GM23248 (cell line): ENCODE measurements around the gene ACACA. TPM values are rescaled to one million over a fixed set of nuclear protein-coding genes. Genes with fewer than 3 reads are reported as not detected.

Experiments
- DNase-seq: peaks from one replicate; pipeline ENCODE4 v3.0.0-alpha.2; 2015
- H2AFZ ChIP-seq: fragments of 200-600 bp; sonication (generic); 2 replicates; pipeline ENCODE4 v1.6.1; 2016; ENCODE audit warnings: antibody characterized with exemption
- H3F3A ChIP-seq: fragments of 200-600 bp; sonication (generic); 2 replicates; pipeline ENCODE4 v1.6.1; 2016; ENCODE audit warnings: mild to moderate bottlenecking, antibody characterized with exemption, mixed run types; ENCODE audit not compliant: insufficient read depth
- H3K27ac ChIP-seq: fragments of 200-600 bp; sonication (generic); 2 replicates; pipeline ENCODE4 v1.5.1; 2016; ENCODE audit warnings: mild to moderate bottlenecking
- H3K27me3 ChIP-seq: fragments of 200-600 bp; sonication (generic); replicated peaks from 2 replicates; pipeline ENCODE4 v1.6.1; 2016; ENCODE audit warnings: mild to moderate bottlenecking; ENCODE audit not compliant: insufficient read depth
- H3K36me3 ChIP-seq: fragments of 200-600 bp; sonication (generic); 2 replicates; pipeline ENCODE4 v1.6.1; 2016; ENCODE audit warnings: low read depth, mild to moderate bottlenecking
- H3K4me1 ChIP-seq: fragments of 200-600 bp; sonication (generic); 2 replicates; pipeline ENCODE4 v1.6.1; 2016; ENCODE audit warnings: mild to moderate bottlenecking; ENCODE audit not compliant: insufficient read depth
- H3K4me2 ChIP-seq: fragments of 200-600 bp; sonication (generic); one replicate; pipeline ENCODE4 v1.6.1; 2016; ENCODE audit warnings: mild to moderate bottlenecking; ENCODE audit not compliant: unreplicated experiment
- H3K4me3 ChIP-seq: fragments of 200-600 bp; sonication (generic); 2 replicates; pipeline ENCODE4 v1.5.1; 2016; ENCODE audit warnings: mild to moderate bottlenecking
- H3K79me2 ChIP-seq: fragments of 200-600 bp; sonication (generic); 2 replicates; pipeline ENCODE4 v1.6.1; 2016; ENCODE audit warnings: mild to moderate bottlenecking; ENCODE audit not compliant: insufficient read depth
- H3K9ac ChIP-seq: fragments of 200-600 bp; sonication (generic); 2 replicates; pipeline ENCODE4 v1.6.1; 2016; ENCODE audit warnings: mild to moderate bottlenecking
- H3K9me2 ChIP-seq: fragments of 200-600 bp; sonication (generic); 2 replicates; pipeline ENCODE4 v1.6.1; 2016; ENCODE audit warnings: mixed run types, mild to moderate bottlenecking, moderate library complexity; ENCODE audit not compliant: insufficient read depth
- H3K9me3 ChIP-seq: fragments of 200-600 bp; sonication (generic); one replicate; pipeline ENCODE4 v1.6.1; 2017; ENCODE audit warnings: low read depth
- H4K20me1 ChIP-seq: fragments of 200-600 bp; sonication (generic); 2 replicates; pipeline ENCODE4 v1.6.0; 2016; ENCODE audit not compliant: insufficient read depth
- EZH2 ChIP-seq: fragments of 200-600 bp; sonication (generic); IDR thresholded peaks from 2 replicates; pipeline ENCODE4 v1.6.1; 2018; ENCODE audit warnings: antibody characterized with exemption, mild to moderate bottlenecking; ENCODE audit not compliant: insufficient read depth, poor library complexity, severe bottlenecking
- EZH2phosphoT487 ChIP-seq: fragments of 200-600 bp; sonication (generic); IDR thresholded peaks from 2 replicates; pipeline ENCODE4 v1.6.1; 2018; ENCODE audit warnings: antibody characterized with exemption, moderate library complexity, mild to moderate bottlenecking, low read depth; ENCODE audit not compliant: insufficient read depth
- WGBS, 2 experiments: methylation state at CpG; one replicate each; pipeline ENCODE4 v1.1.6; 2015 to 2017; ENCODE audit warnings: low lambda C conversion rate in 2 of 2, low coverage in 1 of 2; ENCODE audit errors: missing lambda C conversion rate in 2 of 2; 5-methylcytosine and 5-hydroxymethylcytosine counted together
- in situ Hi-C: fragments of 300-500 bp; cut with MboI; formaldehyde crosslinking; loops from 2 replicates; pipeline ENCODE4 v1.15.0; 2020
- polyA plus RNA-seq: library from polyadenylated mRNA; unstranded; fragments of >200 nt; fragmentation: Nextera tagmentation; extraction: Ambion mirVana; gene quantifications from 2 replicates; pipeline ENCODE4 v1.2.1, GENCODE V29; 2016
- total RNA-seq: library from RNA; depleted of rRNA; stranded (reverse); fragments of >200 nt; shearing (Covaris generic); gene quantifications from 2 replicates; pipeline ENCODE4 v1.2.3, GENCODE V29; 2014

ACACA gene
- total and polyA plus RNA-seq, 2 experiments from 2014 or later, result 10.2 to 21.9 TPM

DNA sequence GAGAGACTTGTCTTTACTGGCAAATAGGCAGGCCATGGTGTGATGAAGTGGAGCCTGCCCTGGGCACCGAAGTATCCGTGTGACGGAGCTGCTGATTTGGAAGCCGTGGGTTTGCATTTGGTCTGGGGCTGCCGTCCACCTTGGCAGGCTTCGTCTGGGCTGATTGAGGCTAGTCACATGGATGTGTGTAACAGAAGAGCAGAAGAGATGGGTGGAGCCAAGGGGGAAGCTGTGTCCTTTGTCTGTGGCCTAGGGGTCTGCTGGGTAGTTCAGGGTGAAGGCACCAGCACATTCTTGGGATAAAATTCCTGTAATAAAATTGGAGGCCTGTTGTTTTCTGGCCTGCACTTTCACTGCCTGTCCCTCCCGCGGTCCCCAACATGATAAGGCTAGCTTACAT is 351.7 kb downstream of the ACACA start:
- Histone ChIP-seq H3K4me1 (no peaks in the 10 kb centered on the region), H4K20me1 (no peaks in the 10 kb centered on the region), H3F3A (no peaks in the 10 kb centered on the region), H3K9ac (no peak overlapping the region), H2AFZ (no peak overlapping the region), H3K36me3 (peaks cover 6% of the 10 kb centered on the region; the same call in 1 of the 2 replicates), H3K9me3 (no peaks in the 10 kb centered on the region), H3K9me2 (no peaks in the 10 kb centered on the region), H3K27me3 (no peaks in the 10 kb centered on the region), H3K4me3 (no peak overlapping the region), H3K27ac (no peak overlapping the region), H3K79me2 (no peaks in the 10 kb centered on the region), H3K4me2 (no peak overlapping the region)
- TF ChIP-seq EZH2phosphoT487 (no peak), EZH2 (no peak)
- WGBS, 2 experiments, result 92 to 96% methylated on average over 8 of the region's 8 CpGs
- DNase-seq, result no peak
- in situ Hi-C loops, result no loop called here

DNA sequence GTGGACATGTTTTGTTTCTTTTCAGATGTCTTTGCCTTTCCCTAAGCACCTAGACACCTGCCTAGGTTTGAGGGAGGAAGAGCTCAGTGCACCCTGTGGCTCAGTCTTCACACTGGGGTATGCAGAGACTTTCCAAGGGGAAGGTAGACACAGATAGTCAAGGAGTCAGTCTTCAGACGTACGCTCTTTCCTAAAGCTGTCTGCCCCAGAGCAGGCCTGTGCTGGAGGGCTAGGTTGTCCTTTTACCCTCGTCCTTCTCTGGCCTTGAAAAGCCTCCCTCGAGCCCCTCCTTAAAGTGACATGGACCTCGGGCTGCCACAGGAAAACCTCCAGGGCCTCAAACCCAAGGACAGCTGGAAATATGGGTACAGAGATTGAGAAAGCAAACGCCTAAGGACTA is 354.2 kb downstream of the ACACA start:
- no peak for TF ChIP-seq EZH2phosphoT487
- no peak for TF ChIP-seq EZH2
- WGBS, 2 experiments, result 85 to 90% methylated on average over 6 of the region's 6 CpGs
- no peak overlapping the region for H3K4me3 ChIP-seq
- H4K20me1 ChIP-seq, result no peaks in the 10 kb centered on the region
- H3K9me2 ChIP-seq, result no peaks in the 10 kb centered on the region
- no peaks in the 10 kb centered on the region for H3K9me3 ChIP-seq
- H3K27ac ChIP-seq, result no peak overlapping the region
- 0 out of 2 replicates have a peak, but pooled peaks cover 1% of the 10 kb centered on the region for H3K4me1 ChIP-seq
- H3K9ac ChIP-seq, result no peak overlapping the region
- H3K79me2 ChIP-seq, result no peaks in the 10 kb centered on the region
- in situ Hi-C loops, result no loop called here
- H3K4me2 ChIP-seq, result no peak overlapping the region
- H3K27me3 ChIP-seq, result no peaks in the 10 kb centered on the region
- H3F3A ChIP-seq, result no peaks in the 10 kb centered on the region
- H3K36me3 ChIP-seq, result peaks cover 6% of the 10 kb centered on the region; the same call in 1 of the 2 replicates
- DNase-seq, result no peak
- H2AFZ ChIP-seq, result no peak overlapping the region

DNA sequence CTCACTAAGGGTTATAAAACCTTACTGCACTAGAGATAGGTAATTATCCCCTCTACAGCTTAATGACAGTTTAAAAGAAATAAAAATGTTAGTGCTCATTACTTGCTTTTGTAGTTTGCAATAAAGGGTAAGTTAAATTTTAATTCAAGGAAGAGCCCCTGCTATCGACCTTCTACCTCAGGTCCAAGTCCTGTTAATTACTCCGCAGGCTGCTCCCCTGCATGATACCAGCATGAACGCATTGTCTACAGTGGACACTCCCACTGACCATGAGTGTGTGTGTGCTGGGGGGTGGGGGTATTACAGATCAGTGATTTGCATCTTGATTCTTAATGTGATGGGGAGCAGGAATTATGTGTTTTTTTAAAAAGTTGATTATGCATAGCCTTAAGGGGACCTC is 354.8 kb downstream of the ACACA start:
- Histone ChIP-seq H3K4me2 (no peak overlapping the region), H4K20me1 (no peaks in the 10 kb centered on the region), H3K27me3 (no peaks in the 10 kb centered on the region), H3K9me2 (no peaks in the 10 kb centered on the region), H3F3A (no peaks in the 10 kb centered on the region), H3K27ac (no peak overlapping the region), H3K9me3 (no peaks in the 10 kb centered on the region), H3K36me3 (peaks cover 3% of the 10 kb centered on the region; the same call in 1 of the 2 replicates), H3K9ac (no peak overlapping the region), H3K4me3 (no peak overlapping the region), H2AFZ (no peak overlapping the region), H3K4me1 (0 out of 2 replicates have a peak, but pooled peaks cover 3% of the 10 kb centered on the region), H3K79me2 (no peaks in the 10 kb centered on the region)
- WGBS, 2 experiments, result 96 to 98% methylated on average over 3 of the region's 3 CpGs
- in situ Hi-C loops, result no loop called here
- DNase-seq, result no peak
- TF ChIP-seq EZH2 (no peak), EZH2phosphoT487 (no peak)

DNA sequence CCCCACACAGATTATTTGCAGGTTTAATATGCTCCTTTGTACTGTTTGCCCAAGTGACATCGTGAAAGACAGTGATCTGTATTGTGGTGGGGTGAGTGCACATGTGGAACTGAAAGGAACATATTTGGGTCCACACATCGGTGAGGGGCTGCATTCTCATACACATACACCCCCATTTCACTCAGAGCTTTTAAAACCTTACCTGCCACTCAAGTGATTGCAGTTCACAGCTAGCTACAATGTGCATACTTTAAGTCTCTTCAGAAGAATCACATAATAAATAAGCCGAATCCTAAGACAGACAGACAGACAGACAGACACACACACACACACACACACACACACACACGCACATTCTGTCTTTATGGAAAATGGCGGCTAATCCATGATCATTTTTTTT is 355.3 kb downstream of the ACACA start:
- no peaks in the 10 kb centered on the region for H3K79me2 ChIP-seq
- H3K27ac ChIP-seq, result no peak overlapping the region
- no peaks in the 10 kb centered on the region for H3K9me2 ChIP-seq
- H3K4me2 ChIP-seq, result no peak overlapping the region
- TF ChIP-seq EZH2 (no peak), EZH2phosphoT487 (no peak)
- no peaks in the 10 kb centered on the region for H3K9me3 ChIP-seq
- H3F3A ChIP-seq, result no peaks in the 10 kb centered on the region
- no peak for DNase-seq
- no peaks in the 10 kb centered on the region for H3K36me3 ChIP-seq
- H3K4me1 ChIP-seq, result 0 out of 2 replicates have a peak, but pooled peaks cover 3% of the 10 kb centered on the region
- no peaks in the 10 kb centered on the region for H3K27me3 ChIP-seq
- in situ Hi-C loops, result no loop called here
- H2AFZ ChIP-seq, result no peak overlapping the region
- WGBS, 2 experiments, result 95% methylated on average over 5 of the region's 5 CpGs
- H3K4me3 ChIP-seq, result no peak overlapping the region
- H3K9ac ChIP-seq, result no peak overlapping the region
- no peaks in the 10 kb centered on the region for H4K20me1 ChIP-seq

DNA sequence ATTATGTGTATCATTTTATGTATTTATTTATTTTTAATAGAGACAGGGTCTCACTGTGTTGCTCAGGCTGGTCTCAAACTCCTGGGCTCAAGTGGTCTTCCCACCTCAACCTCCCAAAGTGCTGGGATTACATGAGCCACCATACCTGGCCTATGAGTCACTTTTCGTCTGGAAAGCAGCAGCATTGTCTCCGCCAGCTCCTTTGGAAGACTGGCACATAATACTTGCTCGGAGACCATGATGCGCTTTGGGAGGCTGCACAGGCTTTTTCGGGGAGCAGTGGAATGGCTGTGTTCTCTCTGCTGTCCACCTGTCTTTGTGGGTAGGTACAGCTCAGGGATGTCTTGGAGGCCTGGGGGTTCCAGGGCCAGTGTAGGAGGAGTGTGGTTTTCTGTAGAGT is 355.7 kb downstream of the ACACA start:
- H3K36me3 ChIP-seq, result no peaks in the 10 kb centered on the region
- 0 out of 2 replicates have a peak, but pooled peaks cover 3% of the 10 kb centered on the region for H3K4me1 ChIP-seq
- H3K27ac ChIP-seq, result no peak overlapping the region
- H3K4me3 ChIP-seq, result no peak overlapping the region
- no peak for DNase-seq
- TF ChIP-seq EZH2phosphoT487 (no peak), EZH2 (no peak)
- in situ Hi-C loops, result no loop called here
- no peaks in the 10 kb centered on the region for H3F3A ChIP-seq
- H2AFZ ChIP-seq, result no peak overlapping the region
- H3K9me3 ChIP-seq, result no peaks in the 10 kb centered on the region
- H4K20me1 ChIP-seq, result no peaks in the 10 kb centered on the region
- H3K27me3 ChIP-seq, result no peaks in the 10 kb centered on the region
- 95 to 98% methylated on average over 5 of the region's 5 CpGs for WGBS, 2 experiments
- no peak overlapping the region for H3K4me2 ChIP-seq
- H3K9me2 ChIP-seq, result no peaks in the 10 kb centered on the region
- no peaks in the 10 kb centered on the region for H3K79me2 ChIP-seq
- H3K9ac ChIP-seq, result no peak overlapping the region
